SIG-M5 treated with dmso at 0.1 percent for 504 hours (cell line): ENCODE measurements around the gene LPCAT2.
A peak's percentile ranks its signal among the peaks of the same experiment; 100 is the strongest.

ENCODE experiments used
- DNase-seq: peaks from one replicate; lab custom pipeline; 2025; ENCODE audit not compliant: unreplicated experiment; lab: John Stamatoyannopoulos, UW

The LPCAT2 gene

DNA sequence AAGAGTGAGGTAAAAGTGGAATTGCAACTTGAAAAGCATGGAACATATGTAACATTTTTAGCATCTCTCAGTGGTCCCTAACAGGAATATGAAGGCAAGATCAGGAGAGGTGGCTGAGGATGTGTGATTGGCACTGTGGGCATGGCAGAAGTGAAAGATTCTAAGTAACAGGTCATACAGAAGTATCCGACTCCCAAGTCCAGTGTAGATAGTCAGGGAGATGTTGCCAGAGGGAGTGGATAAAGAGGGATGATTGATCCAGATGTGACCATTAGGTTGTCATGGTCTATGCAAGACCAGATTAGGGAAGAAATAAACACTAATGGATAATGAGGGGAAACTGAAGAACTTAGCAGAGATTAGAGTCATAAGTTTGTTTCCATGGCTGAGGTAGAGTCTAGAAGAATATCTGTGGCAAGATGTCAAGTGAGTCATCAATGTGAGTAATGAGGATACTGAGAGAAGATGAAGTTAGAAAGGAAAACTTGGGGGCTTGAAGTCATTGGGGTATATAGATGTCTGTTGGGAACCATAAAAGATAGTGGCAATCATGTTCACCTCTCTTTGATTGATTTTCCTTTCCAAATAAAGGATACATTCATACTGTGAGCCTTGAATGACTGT, 33.7 kb downstream of the LPCAT2 start:
- DNase-seq, result no peak

DNA sequence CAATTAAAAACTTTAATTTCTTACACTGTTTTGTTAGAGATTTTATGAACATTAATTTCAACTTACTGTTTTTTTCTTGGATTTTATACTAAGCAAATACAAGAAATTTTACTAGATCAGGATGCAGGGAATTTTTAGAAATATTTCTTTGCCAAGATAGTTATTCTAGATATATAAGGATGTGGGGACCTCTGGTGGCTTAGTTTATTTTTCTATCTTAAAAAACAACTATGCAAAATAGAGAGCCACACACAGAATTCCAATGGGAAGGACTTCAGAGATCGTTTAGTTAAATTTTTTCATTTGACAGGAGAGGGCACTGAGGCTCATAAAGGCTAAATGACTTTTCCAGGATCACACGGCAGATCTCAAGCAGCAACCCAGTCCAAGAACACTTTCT, 34.6 kb downstream of the LPCAT2 start:
- no peak for DNase-seq

DNA sequence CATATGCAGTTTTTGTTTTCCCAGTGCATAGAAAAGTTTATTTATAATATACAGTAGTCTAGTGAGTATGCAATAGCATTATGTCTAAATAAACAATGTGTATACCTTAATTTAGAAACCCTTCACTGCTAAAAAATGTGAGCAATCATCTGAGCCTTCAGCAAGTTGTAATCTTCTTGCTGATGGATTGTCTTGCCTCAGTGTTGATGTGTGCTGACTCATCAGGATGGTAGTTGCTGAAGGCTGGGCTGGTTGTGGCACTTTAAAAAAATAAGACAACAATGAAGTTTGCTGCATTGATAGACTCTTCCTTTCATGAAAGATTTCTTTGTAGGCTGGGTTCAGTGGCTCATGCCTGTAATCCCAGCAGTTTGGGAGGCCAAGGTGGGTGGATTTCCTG, 43.7 kb downstream of the LPCAT2 start:
- DNase-seq, result no peak

DNA sequence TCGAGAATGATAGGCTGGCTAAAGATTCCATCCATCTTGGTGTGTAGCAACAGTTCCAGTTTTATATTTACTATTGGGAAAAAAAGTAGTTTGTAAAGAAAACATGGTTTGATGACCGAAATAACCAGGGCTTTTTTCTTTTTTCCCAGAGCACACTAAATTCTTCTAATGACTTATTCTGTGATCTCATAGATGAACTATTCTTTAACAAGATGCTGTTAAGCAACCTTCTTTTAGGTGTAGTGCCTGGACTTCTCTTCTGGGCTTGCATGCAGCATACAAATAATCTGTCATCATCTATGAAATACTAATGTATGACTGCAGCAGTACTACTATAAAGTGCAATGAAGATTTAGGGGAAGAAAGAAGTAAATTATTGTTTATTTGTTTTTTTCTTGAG, 46.6 kb downstream of the LPCAT2 start:
- no peak for DNase-seq

DNA sequence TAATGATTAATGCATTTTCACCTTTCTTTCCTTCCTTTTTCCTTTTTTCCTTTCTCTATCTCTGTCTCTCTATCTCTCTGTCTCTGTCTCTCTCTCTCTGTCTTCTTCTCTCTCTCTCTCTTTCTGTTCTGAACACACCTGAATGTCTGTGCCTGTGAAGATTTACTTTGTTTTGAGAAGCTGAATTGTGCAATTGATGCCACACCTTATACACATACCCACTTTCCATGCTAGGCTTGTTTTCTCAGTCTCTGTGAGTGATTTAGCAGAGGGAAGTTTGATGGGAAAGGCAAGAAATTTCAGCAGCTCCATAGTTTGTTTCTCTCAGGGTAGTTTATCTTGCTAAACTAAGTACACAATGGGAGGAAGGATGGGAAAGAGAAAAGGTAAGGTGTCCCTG, 48.3 kb downstream of the LPCAT2 start:
- no peak for DNase-seq

DNA sequence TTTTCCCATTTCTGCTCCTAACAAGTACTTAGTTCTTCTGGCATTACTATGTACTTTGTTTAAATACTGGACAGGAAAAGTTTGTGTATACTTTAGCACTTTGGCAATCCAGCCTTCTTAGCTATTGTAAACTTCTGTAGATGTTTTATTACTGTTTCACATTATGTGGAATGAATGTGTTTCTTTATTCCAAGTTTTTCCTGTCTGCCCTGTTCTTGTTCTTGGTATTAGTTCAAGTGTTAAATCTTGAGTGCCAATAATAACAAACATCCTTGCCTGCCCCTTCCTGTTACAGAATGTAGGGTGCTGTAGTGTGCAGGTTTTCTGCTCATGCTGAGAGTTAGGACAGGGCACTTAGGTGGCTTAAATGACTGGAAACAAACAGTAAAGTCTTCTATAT, 50.4 kb downstream of the LPCAT2 start:
- no peak for DNase-seq

DNA sequence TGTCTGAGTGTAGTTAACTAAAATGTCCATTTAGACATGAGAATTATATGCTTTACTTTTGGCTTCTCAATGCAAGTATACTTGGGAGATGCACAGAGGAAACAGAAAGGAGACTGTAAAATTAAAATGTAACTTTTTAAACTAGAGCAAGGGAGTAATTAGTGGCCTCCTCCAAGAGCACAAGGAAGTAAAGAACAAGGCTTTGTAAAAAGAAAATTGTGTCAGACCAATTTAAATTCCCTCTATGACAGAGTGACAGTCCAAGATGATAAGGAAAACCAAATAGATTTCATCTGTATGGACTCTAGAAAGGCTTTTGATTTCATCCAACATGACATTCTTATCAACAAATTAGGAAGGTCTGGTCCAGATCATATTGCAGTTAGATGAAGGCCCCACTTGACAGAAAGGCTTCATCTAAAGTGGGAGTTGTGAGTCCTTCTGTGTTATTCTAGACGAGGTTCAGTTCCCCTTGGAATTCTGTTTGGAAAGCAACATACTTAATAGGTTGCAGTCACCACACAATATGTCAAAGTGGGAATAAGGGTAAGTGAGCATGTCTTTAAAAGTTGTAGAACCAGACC, 51.2 kb downstream of the LPCAT2 start:
- DNase-seq, result no peak

DNA sequence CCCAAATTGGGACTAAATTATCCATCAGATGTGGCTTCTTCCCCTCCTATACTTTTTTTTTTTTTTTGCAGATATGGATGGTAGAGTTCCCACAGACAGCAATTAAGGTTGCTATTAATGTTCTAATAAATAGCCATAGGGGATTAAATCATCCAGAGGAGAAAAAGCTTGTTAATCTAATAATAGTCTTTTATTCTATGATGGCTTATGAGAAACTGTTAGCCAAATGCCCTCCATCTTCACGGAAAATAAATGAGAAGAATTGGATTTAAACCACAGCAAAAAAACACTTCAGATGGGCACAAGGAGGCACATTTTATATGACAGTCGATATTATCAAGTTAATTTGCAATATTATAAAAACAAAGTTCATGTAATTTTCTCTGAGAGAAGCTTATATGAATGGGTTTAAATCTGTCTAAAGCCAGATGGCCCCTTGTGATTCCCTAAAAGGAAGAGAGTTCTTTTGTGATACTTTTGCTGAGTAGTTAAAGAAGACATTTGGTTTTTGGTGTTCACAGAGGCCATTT, 52.5 kb downstream of the LPCAT2 start:
- DNase-seq, result no peak

DNA sequence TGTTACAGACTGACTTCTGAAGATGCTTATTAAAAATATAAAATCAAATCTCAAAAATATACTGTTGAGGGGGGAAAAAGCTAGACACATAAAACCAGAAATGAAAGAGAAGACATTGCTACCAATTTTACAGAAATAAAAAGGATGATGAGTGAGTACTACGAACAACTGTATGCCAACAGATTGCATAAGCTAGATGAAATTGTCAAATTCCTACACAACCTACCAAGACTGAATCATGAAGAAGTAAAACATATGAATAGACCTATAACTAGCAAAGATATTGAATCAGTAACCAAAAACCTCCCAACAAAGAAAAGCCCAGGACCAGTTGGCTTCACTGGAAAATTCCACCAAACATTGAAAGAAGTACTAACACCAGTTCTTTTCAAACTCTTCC, 54.1 kb downstream of the LPCAT2 start:
- no peak for DNase-seq

DNA sequence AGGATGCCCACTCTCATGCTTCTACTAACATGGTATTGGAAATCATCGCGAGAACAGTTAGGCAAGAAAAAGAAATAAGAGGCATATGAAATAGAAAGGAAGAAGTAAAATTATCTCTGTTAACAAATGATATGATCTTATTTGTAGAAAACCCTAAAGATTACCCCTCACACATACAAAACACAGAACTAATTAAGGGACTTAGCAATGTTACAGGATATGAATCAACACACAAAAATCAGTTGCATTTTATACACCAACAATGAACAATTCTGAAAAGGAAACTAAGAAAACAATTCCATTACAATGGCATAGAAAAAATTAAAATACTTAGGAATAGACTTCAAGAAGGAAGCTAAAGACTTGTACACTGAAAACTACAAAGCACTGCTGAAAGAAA, 54.9 kb downstream of the LPCAT2 start:
- DNase-seq, result no peak

DNA sequence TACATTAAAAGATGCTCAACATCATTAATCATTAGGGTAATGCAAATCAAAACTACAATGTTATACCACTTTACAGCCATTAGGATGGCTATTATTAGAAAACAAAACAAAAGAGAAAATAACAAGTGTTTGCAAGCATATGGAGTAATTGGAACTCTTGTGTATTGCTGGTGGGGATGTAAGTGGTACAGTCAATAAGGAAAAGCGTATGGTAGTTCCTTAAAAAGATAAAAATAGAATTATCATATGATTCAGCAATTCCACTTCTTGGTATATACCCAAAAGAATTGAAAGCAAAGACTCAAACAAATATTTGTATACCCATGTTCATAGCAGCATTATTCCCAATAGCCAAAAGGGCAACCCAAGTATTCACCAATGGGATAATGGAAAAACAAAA, 56.2 kb downstream of the LPCAT2 start:
- no peak for DNase-seq

DNA sequence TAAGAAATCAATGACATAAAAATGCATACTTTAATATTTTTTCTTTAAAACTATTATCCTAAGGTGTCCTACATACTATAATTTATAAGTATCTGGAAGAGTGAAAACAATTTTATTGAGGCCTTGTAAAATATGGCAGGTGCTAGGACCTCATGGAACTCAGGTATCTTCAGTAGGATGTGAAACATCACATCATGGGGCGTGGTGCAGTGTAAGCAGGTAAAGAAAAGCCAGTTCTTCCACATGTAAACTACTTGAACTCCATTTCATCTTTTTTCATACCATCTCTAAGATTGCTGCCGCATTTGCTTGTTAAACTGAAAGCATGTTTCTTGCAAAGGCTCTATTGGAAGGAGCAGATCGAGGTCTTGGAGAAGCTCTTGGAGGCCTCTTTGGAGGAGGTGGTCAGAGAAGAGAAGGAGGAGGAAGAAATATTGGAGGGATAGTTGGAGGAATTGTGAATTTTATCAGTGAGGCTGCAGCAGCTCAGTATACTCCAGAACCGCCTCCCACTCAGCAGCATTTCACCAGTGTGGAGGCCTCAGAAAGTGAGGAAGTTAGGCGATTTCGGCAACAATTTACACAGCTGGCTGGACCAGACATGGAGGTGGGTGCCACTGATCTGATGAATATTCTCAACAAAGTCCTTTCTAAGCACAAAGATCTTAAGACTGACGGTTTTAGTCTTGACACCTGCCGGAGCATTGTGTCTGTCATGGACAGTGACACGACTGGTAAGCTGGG, 57.7 kb downstream of the LPCAT2 start, which contains the start of gene CAPNS2:
CAPNS2 (plus strand) TSS at position 253 of the 744 bp plus-strand sequence; CDS start at position 326, 73 bp downstream.
- DNase-seq, result no peak

DNA sequence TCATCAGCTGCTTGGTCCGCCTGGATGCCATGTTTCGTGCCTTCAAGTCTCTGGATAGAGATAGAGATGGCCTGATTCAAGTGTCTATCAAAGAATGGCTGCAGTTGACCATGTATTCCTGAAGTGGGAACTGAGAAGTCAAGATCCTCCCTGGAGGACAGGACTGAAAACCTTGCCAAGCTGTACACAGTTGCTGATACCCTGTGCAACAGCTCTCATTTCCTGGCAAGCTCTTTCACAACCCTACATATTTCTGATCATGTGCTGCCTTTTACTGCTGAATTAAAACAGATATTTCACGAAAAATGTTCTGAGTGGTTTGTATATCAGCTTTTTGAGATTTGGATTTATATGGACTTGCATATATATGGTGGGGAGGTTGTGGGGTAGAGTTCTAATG, 58.5 kb downstream of the LPCAT2 start:
- DNase-seq, result peak; percentile 51

DNA sequence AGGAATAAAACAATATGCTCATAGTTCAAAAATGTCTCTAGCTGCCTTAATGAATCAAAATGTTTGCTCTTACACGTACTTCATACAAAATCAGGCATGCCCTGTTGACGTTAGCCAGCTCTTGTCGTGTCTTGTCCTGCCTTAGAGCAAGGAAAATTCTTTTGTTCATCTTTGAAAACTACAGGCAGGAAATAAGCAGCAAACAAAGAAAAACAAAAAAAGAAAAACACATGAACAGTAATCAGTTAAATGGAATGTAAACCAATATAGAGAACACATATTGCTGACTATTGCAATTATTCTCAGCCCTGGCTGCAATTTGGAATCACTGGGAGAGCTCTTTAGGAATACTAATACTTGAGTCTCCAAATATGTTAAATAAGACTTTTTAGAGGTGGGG, 59.3 kb downstream of the LPCAT2 start:
- DNase-seq, result no peak

DNA sequence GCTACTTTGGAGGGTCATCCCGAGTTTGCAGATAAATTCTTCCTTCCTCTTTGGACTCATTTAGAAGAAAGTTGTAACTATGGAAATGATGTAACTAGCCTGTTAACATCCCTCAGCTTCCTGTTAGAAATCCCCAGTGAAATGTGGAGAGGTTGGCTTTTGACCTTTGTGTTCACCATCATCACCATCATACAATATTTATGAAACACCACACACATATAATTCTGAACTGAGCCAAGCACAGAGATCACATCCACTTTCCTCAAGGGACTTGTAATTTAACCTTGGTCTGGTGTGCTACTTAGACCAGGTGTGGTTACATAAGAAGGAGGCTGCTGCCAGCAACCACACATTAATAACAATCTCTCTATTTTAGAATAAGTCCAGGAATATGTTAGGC, 60.2 kb downstream of the LPCAT2 start:
- peak; percentile 49 for DNase-seq

DNA sequence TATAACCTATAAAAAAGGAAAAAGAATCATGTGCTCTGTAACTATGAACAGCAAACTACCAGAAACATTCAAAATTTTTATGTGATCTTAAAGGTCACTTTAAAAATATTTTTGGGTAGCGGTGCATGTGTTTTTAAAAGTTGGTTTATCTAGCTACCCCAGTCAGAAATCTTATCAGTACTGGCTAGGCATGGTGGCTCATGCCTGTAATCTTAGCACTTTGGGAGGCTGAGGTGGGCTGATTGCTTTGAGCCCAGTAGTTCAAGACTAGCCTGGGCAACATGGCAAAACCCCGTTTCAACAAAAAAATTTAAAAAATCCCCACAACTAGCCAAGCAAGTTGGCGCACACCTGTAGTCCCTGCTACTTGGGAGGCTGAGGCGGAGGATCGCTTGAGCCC, 61.3 kb downstream of the LPCAT2 start:
- no peak for DNase-seq

DNA sequence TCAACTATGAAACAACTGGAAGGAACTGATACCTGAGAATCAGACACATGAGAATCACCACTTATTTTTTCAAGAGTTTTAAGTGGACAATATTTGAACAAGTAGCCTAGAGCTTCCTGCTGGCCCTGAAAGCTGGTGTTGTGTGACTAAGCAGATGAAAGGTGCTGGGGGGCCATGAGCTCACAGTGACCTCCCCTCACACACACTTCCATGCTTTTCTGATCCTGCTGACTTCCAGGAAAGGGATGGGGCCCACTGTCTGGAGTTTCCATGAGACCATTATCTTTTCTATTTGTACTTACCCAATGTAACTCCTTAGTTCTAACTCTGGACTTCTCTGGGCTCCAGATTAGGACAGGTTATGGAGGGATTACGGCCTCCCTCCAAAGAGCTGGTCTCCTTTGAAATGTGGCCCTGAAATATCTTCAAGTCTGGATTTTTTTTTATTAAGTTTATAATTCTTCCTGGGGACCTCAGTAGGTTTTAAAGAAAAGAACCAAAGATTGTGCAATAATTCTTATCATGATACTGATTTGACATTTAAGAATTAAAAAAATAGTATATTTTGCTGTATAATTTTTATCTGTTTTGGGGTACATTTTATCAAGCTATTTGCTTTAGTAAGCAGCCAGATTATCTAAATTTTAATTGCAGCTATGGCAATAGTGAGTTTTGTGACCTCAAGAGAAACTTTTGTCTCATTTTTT, 62.5 kb downstream of the LPCAT2 start:
- DNase-seq, result no peak

DNA sequence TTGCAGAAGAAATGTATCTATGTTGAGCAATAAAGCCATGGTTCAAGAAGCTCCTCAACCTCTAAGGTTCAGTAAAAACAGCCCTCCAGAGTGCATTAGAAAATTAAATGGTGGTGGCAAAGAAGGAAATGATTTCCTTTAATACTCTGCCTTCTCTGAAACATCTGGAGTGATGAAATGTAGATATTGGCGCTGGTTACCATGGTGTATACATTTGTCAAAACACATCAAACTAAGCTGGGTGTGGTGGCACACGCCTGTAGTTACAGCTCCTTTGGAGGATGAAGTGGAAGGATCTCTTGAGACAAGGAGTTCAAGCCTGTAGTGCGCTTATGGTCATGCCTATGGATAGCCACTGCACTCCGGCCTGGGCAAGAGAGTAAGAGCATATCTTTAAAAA, 63.6 kb downstream of the LPCAT2 start:
- DNase-seq, result peak; percentile 4

DNA sequence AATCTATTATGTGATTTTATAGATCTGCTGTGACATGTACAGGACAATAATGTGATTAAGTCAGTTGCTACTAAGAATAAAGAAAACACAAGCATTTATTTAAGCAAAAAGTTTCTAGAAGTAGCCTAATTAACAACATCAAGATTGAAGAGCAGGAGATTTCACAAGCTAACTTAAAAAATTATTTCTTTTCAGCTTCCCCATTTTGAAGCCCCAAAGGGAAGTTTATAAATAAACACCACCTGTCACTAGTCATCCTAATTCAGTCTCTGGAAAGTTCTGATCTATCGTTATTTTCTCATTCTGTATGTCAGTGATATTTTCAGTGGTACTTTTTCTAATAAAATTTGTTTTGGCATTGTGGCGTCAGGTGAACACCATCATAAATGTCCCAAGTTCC, 65.9 kb downstream of the LPCAT2 start:
- DNase-seq, result peak; percentile 36

DNA sequence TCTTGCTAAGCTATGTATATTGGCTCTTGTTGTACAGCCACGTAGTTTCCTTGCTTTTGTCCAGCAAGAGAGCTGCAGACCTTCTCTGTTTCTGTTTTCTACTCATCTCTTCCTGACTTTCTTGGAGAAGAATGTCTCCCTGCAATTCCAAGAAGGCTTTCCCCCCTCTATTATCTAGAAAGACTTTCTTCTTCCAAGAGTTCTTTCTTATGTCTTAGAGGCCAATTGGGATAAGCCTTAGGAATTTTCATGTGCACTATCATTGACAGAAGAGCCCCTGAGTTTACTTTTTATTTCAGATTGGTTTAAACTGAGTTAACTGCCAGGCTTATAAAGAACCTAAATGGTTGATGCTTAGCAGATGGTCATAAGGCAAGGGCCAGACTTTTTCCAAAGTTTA, 66.6 kb downstream of the LPCAT2 start:
- DNase-seq, result no peak

DNA sequence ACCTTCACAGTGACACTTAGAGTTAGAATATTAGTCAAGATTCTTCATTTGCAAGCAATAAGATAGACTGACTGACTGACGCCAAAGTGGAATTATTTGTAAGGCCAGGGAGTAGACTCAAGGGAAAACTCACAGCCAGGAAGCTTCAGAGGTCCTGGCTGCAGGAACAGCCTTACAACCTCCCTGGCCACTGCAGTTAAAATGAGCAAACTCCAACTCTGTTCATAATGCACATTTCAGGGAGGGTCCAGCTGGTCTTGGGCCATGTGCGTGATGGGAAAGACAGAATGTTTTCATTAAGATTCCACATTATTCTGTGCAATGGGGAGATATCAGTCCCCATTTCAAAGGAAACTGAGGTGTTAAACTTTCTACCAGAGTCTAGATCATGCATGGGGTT, 67.5 kb downstream of the LPCAT2 start:
- DNase-seq, result no peak

DNA sequence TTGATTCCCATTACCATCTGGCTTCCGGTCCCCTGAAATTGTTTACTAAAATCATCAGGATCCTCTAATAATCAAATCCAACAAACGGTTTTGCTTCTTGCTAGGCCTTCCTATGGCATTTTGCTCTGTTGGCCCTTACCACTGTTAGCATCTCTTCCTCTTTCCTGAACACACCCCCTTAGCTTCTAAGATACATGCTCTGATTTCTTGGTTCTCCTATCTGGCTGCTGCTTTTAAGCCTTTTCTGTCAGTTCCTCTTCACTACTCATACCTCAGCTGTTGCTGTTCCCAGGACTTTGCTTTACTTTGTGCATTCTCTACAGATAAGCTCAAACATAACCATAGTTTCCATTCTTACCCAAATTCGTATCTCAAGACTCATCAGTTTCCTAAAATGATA, 69.0 kb downstream of the LPCAT2 start:
- peak; percentile 24 for DNase-seq
